Upper lobe of right lung (tissue), 1 donor: ENCODE data around the gene KIF16B. TPM values are rescaled to one million over a fixed set of nuclear protein-coding genes. Genes with fewer than 3 reads are reported as not detected.

Experiments used
- ATAC-seq: fragments of 200-7000 bp; cut with Tn5 transposase; one replicate; pipeline ENCODE4 v1.9.1; 2020; ENCODE audit warnings: mild to moderate bottlenecking, moderate library complexity
- DNase-seq: peaks from one replicate; pipeline ENCODE4 v3.0.0-alpha.2; 2020
- H3K27ac ChIP-seq: fragments of 200-600 bp; one replicate; pipeline ENCODE4 v1.8.0; 2022
- H3K27me3 ChIP-seq: fragments of 200-600 bp; one replicate; pipeline ENCODE4 v1.8.0; 2022; ENCODE audit warnings: mild to moderate bottlenecking
- H3K36me3 ChIP-seq: fragments of 200-600 bp; one replicate; pipeline ENCODE4 v1.8.0; 2022
- H3K4me1 ChIP-seq: fragments of 200-600 bp; one replicate; pipeline ENCODE4 v1.8.0; 2022
- H3K4me3 ChIP-seq: fragments of 200-600 bp; one replicate; pipeline ENCODE4 v1.8.0; 2022; ENCODE audit warnings: mild to moderate bottlenecking
- H3K9me3 ChIP-seq: fragments of 200-600 bp; one replicate; pipeline ENCODE4 v1.8.0; 2022
- intact Hi-C: fragments of 100-400 bp; cut with DNase I; formaldehyde crosslinking; loops from one replicate; pipeline ENCODE4 v1.11.0; 2022
- total RNA-seq: library from RNA; stranded (reverse); fragmentation: NEBNext Ultra II Directional; extraction: Animal tissue kit (Norgen Biotek cat#: 25700); gene quantifications from one replicate; pipeline ENCODE4 v1.2.1, GENCODE V29; 2021
- TF ChIP-seq, protein P1 (sequence below): fragments of 200-600 bp; IDR thresholded peaks from one replicate; pipeline ENCODE4 v1.8.0; 2022; ENCODE audit warnings: antibody characterized with exemption
- donor health status: DM: no; HTN: yes; CAD: no; lungs with severe emphysema.

KIF16B gene
- total RNA-seq, 1 donor from 2014 or later, result 21.6 TPM

- Histone ChIP-seq H3K9me3 (no peaks in the 10 kb centered on the region), H3K36me3 (peaks cover 5% of the 10 kb centered on the region), H3K4me1 (peaks cover 9% of the 10 kb centered on the region), H3K4me3 (no peak overlapping the region), H3K27me3 (no peaks in the 10 kb centered on the region), H3K27ac (no peak overlapping the region)
- ATAC-seq (no peak), DNase-seq (no peak)
- TF ChIP-seq, protein P1, sequence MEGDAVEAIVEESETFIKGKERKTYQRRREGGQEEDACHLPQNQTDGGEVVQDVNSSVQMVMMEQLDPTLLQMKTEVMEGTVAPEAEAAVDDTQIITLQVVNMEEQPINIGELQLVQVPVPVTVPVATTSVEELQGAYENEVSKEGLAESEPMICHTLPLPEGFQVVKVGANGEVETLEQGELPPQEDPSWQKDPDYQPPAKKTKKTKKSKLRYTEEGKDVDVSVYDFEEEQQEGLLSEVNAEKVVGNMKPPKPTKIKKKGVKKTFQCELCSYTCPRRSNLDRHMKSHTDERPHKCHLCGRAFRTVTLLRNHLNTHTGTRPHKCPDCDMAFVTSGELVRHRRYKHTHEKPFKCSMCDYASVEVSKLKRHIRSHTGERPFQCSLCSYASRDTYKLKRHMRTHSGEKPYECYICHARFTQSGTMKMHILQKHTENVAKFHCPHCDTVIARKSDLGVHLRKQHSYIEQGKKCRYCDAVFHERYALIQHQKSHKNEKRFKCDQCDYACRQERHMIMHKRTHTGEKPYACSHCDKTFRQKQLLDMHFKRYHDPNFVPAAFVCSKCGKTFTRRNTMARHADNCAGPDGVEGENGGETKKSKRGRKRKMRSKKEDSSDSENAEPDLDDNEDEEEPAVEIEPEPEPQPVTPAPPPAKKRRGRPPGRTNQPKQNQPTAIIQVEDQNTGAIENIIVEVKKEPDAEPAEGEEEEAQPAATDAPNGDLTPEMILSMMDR, result no peak
- intact Hi-C loops, result no loop called here
Measured at GRCh38 chr20:16394784-16395183, 178.5 kb downstream of the KIF16B start.

DNA sequence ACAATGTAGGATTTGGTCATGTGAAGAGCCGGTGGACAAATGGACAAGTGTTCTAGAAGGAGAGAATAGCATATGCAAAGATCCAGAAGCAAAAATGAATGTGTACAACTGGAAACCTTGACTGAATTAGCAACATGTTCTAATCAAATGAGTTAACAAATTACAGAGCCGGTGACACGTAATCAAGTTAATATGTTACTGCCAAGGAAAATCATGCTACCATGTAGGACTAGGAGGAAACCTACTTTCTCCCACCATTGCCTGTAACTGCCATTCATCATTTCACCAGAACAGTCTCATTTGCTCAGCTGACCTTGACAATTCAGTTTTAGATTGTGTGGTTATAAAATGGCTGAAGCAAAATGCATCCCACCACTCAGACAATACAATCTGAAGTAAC is 179.4 kb downstream of the KIF16B start:
- DNase-seq (no peak), ATAC-seq (no peak)
- no peaks in the 10 kb centered on the region for H3K9me3 ChIP-seq
- intact Hi-C loops, result no loop called here
- no peaks in the 10 kb centered on the region for H3K27me3 ChIP-seq
- H3K27ac ChIP-seq, result no peak overlapping the region
- TF ChIP-seq, protein P1, result no peak
- peaks cover 9% of the 10 kb centered on the region for H3K4me1 ChIP-seq
- H3K4me3 ChIP-seq, result no peak overlapping the region
- no peaks in the 10 kb centered on the region for H3K36me3 ChIP-seq

DNA sequence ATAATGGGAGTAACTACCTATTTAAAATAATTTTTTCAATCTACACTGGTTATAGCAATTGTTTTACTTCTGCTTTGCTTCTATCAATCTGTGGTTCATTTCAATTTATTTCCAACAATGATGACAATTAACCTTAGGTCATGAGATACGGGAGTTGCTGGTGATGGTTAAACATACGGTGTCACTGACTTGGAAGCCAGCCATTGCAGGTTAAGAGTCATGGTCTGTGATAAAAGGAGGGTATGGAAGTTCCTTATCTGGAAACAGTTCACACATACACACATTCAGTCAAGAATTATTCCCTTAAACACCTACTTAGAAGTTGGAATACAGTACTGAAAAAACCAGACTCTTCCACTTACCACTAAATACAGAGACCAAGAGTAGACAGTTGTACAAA is 180.0 kb downstream of the KIF16B start:
- peaks cover 9% of the 10 kb centered on the region for H3K4me1 ChIP-seq
- H3K4me3 ChIP-seq, result no peak overlapping the region
- ATAC-seq, result no peak
- no peaks in the 10 kb centered on the region for H3K36me3 ChIP-seq
- no peaks in the 10 kb centered on the region for H3K9me3 ChIP-seq
- no peak overlapping the region for H3K27ac ChIP-seq
- intact Hi-C loops, result no loop called here
- no peaks in the 10 kb centered on the region for H3K27me3 ChIP-seq
- TF ChIP-seq, protein P1, result no peak
- DNase-seq, result no peak

- Histone ChIP-seq H3K4me1 (no peaks in the 10 kb centered on the region), H3K4me3 (no peak overlapping the region), H3K27me3 (no peaks in the 10 kb centered on the region), H3K36me3 (no peaks in the 10 kb centered on the region), H3K27ac (no peak overlapping the region), H3K9me3 (no peaks in the 10 kb centered on the region)
- DNase-seq, result no peak
- TF ChIP-seq, protein P1, result no peak
- no peak for ATAC-seq
- intact Hi-C loops, result no loop called here
Measured at GRCh38 chr20:16392346-16392745, 180.9 kb downstream of the KIF16B start.

GRCh38 chr20:16390991-16391390 is 182.3 kb downstream of the KIF16B start:
- TF ChIP-seq, protein P1, result no peak
- ATAC-seq (peak; percentile 81), DNase-seq (no peak)
- Histone ChIP-seq H3K27ac (no peak overlapping the region), H3K4me3 (no peak overlapping the region), H3K9me3 (no peaks in the 10 kb centered on the region), H3K4me1 (no peaks in the 10 kb centered on the region), H3K27me3 (no peaks in the 10 kb centered on the region), H3K36me3 (no peaks in the 10 kb centered on the region)
- intact Hi-C loops, result no loop called here

- TF ChIP-seq, protein P1, result no peak
- intact Hi-C loops, result no loop called here
- H3K4me1 ChIP-seq, result no peaks in the 10 kb centered on the region
- DNase-seq (no peak), ATAC-seq (no peak)
- H3K4me3 ChIP-seq, result no peak overlapping the region
- no peaks in the 10 kb centered on the region for H3K36me3 ChIP-seq
- H3K9me3 ChIP-seq, result no peaks in the 10 kb centered on the region
- H3K27ac ChIP-seq, result no peak overlapping the region
- H3K27me3 ChIP-seq, result no peaks in the 10 kb centered on the region
Measured at GRCh38 chr20:16388731-16389130, 184.5 kb downstream of the KIF16B start.
